GM18502 (cell line): ENCODE measurements around the gene CYB561.

Experiments
- ATAC-seq: cut with Tn5 transposase; IDR thresholded peaks from one replicate; pipeline ENCODE4 v1.9.1; 2021; ENCODE audit warnings: mild to moderate bottlenecking; ENCODE audit not compliant: unreplicated experiment, poor library complexity

Gene CYB561

GRCh38 chr17:63419949-63420867 is 25.9 kb downstream of the CYB561 start:
- no peak for ATAC-seq

- no peak for ATAC-seq
Observed at GRCh38 chr17:63419398-63419797, 26.7 kb downstream of the CYB561 start.

DNA sequence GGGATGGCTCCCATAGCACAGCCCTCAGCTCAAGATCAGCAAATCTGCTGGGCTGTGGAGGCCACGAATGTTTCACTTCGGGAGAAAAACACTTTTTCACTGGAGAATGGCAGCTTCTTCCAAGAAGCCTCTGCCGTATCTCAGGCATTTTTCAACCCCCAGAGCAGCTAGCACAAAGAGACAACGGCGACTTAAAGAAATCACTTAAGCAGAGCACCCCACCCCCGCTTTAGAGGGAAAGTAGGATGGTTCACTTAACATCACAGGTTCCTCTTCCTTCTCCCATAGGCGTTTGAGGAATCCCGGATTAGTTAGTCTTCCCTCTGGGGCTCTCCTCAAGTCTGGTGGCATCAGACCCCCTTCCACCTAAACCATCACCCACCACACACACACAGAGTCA is 27.6 kb downstream of the CYB561 start:
- ATAC-seq = no peak

GRCh38 chr17:63414222-63414621 is 31.9 kb downstream of the CYB561 start:
- ATAC-seq = no peak

GRCh38 chr17:63413128-63413527 is 33.0 kb downstream of the CYB561 start:
- ATAC-seq = no peak

DNA sequence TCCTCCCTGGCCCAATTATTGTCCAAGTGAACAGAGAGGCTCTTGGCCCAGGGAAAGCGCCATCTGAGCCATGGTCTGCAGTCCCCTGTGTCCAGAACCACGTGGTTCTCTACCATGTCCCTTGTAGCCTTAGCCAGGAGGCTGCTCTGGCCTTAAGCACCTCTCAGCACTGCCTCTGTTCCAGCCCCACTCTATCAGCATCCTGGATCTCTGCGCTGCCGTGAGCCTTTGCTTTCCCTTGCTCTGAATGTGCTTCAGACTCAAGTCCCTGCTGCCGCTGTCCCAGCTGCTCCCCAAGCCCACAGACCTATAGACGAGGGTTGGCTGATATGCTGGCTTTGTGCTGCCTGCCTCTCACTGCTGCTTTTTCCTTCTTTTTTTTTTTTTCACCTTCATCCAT is 33.9 kb downstream of the CYB561 start:
- no peak for ATAC-seq

DNA sequence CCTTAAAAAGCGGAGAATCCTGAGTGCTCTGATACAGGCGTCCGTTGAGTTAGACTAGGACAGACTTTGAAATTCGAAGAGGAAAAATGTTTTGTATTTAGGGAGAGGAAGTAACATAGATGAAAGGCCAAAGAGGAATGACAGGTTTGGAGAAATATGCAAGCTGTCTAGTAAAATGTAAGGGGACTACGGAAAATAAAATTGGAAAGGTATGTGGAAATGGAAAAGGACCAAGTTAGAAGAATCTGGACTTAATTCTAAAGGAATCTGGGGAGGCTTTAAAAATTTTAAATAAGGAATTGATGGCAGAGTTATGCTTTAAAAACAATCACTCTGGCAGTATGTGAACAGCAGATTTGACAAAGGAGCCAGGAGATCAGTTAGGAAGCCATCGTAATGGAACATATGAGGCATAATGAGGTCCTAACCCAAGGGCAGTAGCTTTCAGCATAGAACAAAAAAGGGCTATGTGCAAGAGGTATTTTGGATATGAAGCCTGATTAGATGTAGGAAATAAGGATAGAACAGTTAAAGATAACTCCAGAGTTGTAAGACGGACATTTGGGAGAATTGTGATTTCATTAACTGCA is 38.3 kb downstream of the CYB561 start:
- no peak for ATAC-seq

- peak; percentile 69 for ATAC-seq
Observed at GRCh38 chr17:63406689-63407330, 39.3 kb downstream of the CYB561 start.

GRCh38 chr17:63405741-63406261 is 40.3 kb downstream of the CYB561 start:
- ATAC-seq = no peak

- no peak for ATAC-seq
Observed at GRCh38 chr17:63405020-63405419, 41.1 kb downstream of the CYB561 start.

- no peak for ATAC-seq
Observed at GRCh38 chr17:63402431-63403212, 43.5 kb downstream of the CYB561 start.

- no peak for ATAC-seq
Observed at GRCh38 chr17:63399856-63400255, 46.2 kb downstream of the CYB561 start.

DNA sequence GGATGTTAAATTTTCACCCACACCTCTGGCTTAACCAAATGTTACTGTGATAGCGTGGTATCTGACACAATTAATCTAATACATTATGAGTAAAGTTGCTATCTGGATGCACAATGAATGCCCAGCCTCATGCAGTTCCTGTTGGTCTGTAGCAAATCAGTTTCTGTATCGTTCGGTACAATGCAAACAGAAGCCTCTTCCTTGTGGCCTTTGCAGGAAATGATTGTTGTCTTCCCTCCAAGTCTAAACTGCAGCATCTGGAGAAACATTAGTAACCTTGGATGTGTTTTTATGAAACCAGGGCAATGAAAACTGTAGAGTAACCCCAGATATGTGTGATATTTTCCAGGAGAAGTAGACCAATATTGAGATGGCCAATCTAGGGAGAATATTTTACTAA is 46.8 kb downstream of the CYB561 start:
- no peak for ATAC-seq

DNA sequence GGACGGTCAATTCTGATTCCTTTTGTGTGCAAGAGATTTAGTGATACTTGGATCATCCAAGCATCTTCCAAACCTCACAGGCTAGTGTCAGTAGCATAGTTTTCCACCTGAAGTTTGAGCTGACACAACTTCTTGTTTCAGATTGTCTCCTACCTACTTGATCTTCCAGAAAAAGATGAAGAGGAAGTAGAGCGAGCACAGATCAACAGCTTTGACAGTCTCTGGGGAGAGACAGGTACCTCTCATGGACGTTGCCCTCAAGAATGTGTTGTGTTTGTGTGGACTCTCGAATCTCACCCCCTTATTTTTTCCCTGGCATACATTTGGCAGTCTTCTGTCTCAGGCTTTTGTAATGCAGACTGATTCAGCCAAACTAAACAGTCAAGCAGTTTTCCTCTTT is 47.4 kb downstream of the CYB561 start:
- ATAC-seq = no peak

- no peak for ATAC-seq
Observed at GRCh38 chr17:63395075-63395805, 50.9 kb downstream of the CYB561 start.

DNA sequence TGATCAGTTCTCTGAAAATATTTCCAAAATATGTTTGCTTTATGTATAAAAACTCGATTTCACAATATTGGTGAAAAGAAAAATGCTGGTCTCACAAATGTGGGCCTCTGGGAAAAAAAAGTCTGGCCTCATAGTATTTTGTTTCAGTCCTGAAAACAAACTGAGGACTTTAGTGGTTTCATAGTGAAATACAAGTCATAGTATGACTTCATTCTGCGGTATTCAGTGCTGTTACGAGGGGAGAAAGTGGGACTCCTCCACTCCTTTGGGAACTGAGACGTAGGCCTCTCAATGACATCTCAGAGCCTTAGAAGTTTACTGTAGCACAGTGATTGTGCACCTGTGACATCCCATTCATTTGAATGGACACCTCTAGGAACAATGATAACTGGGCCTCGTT is 56.0 kb downstream of the CYB561 start:
- ATAC-seq = no peak

DNA sequence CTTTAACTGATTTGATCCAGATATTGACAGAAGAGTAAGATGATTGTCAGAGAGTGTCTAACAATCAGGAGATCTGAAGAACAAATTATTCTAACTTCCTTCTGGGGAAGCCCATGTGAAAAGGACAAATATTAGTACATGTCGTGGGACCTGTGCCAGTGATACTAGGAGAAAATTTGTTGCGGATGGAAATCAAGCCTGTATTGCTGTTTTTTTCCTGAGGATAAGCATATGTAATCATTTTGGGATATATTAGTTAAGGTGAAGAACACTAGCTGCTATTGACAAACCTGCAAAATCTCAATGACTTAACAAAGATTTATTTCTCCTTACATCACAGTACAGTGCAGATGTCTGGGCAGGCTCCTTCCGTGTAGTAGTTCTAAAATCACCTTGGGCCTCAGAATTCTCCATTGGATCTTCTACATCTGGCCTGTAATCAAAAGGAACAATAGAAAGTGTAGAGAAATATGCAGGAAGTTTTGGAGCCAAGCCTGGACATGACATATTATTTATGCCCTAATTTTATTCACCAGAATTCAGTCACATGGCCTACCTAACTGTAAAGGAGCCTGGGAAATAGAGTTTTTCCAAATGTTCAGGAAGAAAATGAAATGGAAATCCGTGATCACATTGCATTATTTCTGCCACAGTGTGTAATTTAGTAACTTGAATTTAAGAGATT is 58.3 kb downstream of the CYB561 start:
- ATAC-seq = no peak

GRCh38 chr17:63382826-63383225 is 63.3 kb downstream of the CYB561 start:
- ATAC-seq = no peak
